AG08395 (cell line): ENCODE measurements around the gene MC2R.
"Not testable (repeated sequence)": the region's sequence is repeated elsewhere in the genome, so short reads cannot be mapped to it uniquely, and the experiment has no call there.

Experiments used
- DNase-seq: peaks from one replicate; pipeline ENCODE4 v3.0.0; 2012; ENCODE audit warnings: mixed read lengths, low spot score

MC2R gene

GRCh38 chr18:13893418-13893760, 21.9 kb downstream of the MC2R start:
- DNase-seq: no peak

GRCh38 chr18:13892098-13892497, 23.2 kb downstream of the MC2R start:
- DNase-seq: no peak

- no peak for DNase-seq
Measured at GRCh38 chr18:13890761-13891361, 24.5 kb downstream of the MC2R start.

GRCh38 chr18:13889671-13890070, 25.7 kb downstream of the MC2R start:
- no peak for DNase-seq

- DNase-seq: no peak
Measured at GRCh38 chr18:13888191-13888716, 27.1 kb downstream of the MC2R start.

GRCh38 chr18:13885009-13885408, 30.3 kb downstream of the MC2R start:
- DNase-seq: no peak

- no peak for DNase-seq
Measured at GRCh38 chr18:13879937-13880336, 35.4 kb downstream of the MC2R start.

- no peak for DNase-seq
Measured at GRCh38 chr18:13879492-13879891, 35.8 kb downstream of the MC2R start.

- DNase-seq: no peak
Measured at GRCh38 chr18:13878857-13879256, 36.5 kb downstream of the MC2R start.

- no peak for DNase-seq
Measured at GRCh38 chr18:13877157-13877556, 38.2 kb downstream of the MC2R start.

- DNase-seq: no peak
Measured at GRCh38 chr18:13874558-13874957, 40.8 kb downstream of the MC2R start.

- DNase-seq: no peak
Measured at GRCh38 chr18:13872932-13873331, 42.4 kb downstream of the MC2R start.

- DNase-seq: no peak
Measured at GRCh38 chr18:13872373-13872772, 43.0 kb downstream of the MC2R start.

- DNase-seq: no peak
Measured at GRCh38 chr18:13871701-13872100, 43.6 kb downstream of the MC2R start.

GRCh38 chr18:13868501-13869271, 46.6 kb downstream of the MC2R start:
- no peak for DNase-seq

- not testable (repeated sequence) for DNase-seq
Measured at GRCh38 chr18:13862898-13863297, 52.4 kb downstream of the MC2R start.

GRCh38 chr18:13849791-13850190, 65.5 kb downstream of the MC2R start:
- no peak for DNase-seq

- DNase-seq: no peak
Measured at GRCh38 chr18:13836559-13836958, 78.8 kb downstream of the MC2R start.

- DNase-seq: no peak
Measured at GRCh38 chr18:13835202-13835601, 80.1 kb downstream of the MC2R start.

GRCh38 chr18:13834496-13835015, 80.8 kb downstream of the MC2R start:
- no peak for DNase-seq
